Activated T-cell treated with anti-CD3 and anti-CD28 coated beads, Interleukin-2, amount 50 U/mL, for 48 hours (primary cell): ENCODE results near the gene PDZRN3.

Experiments used
- DNase-seq, 2 experiments: peaks; one replicate each; pipeline ENCODE4 v3.0.0-alpha.2; 2020

The PDZRN3 gene

DNA sequence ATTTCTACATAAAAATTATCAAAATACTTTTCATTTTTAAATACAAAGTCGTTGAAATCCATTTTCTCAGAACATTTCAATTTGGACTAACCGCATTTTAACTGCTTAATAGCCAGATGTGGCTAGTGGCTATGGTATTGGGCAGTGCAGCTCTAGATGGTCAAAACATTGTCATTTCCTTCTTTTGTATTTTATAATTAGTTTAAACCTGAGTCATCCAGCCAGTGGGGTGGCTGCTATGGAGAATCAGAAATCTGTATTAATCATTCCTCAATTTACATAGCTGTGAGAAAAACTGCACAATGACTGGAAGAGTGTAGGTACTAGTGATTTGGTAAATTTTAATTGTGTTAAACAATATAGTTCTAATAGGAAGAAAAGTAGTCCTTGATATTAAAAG, 245.3 kb downstream of the PDZRN3 start:
- no peak for DNase-seq

DNA sequence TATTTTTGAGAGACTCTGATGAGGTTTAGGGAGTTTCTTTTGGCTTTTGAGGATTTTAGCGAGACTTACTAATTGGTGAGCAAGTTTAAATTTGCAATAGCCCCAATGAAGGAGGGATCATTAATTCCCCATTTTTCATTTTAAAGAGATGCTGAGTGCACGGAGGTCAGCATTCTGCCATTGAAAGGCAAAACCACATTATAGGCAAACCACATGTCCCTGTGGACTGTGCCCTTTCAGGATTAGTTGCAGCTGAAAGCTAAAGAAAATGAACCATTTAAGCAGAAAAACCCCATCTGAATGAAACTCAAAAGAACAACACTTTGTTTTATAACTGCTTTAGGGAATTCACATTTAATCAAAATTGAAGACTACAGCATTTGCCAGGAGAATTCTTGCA, 246.5 kb downstream of the PDZRN3 start:
- no peak for DNase-seq

DNA sequence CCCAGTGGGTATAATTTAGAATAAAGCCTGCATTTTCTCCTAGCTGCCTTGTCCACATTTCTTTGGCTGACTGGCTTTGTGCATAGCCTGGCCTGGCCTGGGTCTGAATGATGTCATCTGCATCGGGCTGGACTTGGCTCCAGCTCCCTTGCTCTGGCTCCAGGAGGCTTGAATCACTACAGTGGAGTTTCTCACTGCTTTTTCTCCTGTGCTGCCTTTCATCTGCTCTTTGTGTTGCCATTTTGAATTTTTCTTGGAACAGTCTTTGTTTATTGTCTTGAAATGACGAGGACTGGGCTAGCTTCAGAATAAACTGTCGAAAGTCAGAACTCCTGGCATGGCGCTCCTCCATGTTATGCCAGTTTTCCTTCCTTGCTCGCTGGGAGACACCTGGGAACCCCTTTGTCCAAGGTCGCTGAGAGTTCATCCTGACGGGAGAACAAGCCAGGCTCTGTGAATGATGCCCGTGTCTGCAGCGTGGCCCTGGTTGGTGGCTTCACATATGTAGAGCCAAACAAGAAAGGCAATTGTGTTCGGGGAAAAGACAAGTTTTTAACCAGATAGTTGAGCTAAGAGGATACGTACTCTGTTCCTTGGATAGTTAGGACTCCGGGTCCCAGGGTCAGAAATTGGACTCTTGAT, 258.9 kb downstream of the PDZRN3 start:
- DNase-seq = no peak

DNA sequence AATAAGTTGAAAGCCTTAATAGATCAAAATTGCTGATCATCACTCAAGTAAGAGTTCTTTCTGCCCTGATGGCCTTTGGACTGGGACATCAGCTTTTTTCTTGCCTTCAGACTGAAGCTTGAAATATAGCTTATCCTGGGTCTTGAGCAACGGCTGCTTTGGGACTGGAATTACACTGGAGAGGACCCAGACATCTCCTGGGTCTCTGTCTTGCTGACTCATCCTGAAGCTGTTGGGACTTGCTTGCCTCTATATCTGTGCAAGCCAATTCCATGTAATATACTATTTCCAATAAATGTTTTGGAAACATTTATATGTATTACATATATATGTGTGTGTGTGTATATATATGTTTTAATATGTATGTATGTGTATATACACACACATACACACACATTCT, 260.2 kb downstream of the PDZRN3 start:
- no peak for DNase-seq

DNA sequence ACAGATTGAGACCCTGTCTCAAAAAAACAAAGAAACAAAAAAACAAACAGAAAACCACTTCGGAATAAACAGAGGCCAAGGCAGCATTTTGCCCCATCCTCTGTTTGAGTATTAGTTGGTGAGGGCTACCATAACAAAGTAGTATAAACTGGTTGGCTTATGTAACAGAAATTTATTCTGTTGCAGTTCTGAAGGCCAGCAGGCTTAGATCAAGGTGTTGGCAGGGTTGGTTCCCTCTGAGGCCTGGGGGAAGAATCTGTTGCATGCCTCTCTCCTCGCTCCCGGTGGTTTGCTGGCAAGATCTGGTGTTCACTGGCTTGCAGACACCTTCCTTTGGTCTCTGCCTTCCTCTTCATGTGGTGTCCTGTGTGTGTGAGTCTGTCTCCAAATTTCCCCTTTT, 261.6 kb downstream of the PDZRN3 start:
- DNase-seq = no peak

DNA sequence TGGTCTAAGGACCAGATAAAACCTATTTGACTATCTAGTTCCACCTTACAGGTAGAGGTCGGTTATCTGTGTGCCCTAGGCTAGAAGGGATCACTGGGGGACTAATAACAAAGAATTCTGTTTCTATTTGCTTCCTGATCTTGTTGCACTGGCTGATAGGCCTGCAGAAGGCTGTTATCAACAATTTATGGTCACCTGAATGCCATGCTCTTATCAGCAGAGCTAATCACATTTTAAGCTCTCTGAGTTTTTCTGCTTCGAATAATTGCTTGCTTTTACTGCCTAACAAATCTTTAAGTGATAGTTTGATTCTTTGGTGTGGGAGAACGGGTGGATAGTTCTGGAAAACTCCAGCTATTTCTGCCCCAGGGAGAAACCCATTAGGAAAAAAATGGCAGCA, 263.1 kb downstream of the PDZRN3 start:
- no peak for DNase-seq

DNA sequence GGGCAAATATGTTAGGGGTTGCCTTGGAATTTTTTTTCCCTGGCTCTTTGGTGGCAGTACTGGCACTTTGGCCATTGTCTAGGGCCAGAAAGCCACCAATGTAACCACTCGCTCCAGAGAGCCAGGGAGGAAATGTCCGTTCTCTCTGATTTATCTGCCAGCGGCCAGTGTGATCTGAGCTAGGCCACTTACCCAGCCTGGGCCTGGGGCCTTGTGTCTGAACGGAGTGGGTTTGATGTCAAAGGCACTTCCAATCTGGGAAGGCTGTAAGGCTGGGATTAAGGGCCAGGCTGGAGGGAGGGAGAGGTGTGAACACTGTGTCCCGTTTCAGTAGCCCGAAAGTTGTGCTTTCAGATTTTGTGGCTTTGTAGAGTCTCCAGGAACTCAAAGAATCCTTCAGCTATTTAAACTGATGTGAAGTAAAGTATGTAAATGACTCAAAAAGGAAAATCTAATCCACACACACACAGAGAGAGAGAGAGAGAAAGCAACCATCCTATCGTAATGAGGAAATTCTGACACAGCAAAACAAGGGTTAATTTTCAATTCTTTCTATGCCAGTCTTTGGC, 271.0 kb downstream of the PDZRN3 start:
- no peak for DNase-seq

DNA sequence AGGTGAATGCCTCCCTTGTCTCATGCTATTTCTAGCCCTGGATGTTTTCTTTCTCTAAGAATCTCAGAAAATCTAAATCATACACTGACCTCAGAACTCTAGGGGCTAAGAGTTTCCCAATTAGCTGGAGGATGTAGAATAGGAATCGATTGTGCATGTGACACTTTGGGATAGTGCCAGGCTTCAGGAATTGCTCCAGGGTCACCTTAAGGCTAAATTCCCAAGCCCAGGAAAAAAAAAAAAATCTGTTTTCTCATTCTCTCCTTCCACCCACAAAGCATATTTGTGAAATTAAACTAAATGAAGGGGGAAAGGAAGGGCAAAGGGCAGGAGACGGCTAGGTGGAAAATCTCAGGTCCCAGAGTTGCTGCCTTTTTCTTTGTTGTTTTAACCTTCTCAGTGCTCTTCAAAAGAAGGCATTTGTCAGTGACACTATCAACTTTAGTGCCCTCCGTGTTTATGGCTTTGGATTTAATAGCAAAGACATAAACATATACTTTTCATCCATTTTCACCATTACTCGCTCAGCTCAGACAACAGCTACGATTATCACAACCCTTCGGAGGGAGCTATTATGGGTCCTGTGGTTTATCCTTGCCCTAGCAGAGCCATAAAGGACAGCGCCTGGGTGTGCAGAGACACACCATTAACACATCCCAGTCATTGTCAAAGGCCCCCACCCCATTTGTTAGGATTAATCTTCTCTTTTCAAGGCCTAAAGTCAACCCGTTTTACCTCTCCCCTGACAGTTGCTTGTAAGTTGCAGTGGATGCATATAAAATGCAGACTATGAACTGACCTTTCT, 271.7 kb downstream of the PDZRN3 start:
- no peak for DNase-seq

DNA sequence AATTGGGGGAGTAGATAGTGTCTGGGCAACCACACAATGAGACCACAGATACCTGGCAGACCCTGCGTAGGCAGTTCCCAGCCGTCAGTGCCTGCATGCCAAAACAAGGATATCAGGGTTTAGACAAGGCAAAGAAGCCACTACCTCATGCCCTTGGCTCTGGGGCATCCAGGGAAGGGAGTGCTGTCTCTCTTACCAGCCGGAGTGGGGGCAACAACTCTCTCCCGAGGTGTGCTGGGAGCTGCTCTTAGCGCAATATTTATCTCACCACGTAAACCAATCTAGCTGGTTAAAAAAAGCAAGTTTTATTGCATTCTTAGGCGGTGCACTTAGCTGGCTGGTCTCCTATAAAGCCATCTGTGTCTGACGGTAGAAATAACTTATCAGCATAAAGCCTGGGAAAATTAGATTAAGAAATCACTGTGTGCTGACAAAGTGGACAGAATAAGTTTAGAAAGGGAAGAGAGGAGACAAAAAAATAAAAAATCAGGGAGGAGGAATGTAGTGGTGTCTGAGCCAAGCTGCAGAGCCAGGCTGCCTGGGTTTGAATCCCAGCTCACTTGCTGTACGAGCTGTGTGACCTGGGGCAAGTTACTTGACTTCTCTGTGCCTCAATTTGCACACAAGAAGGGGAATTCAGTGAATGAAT, 273.2 kb downstream of the PDZRN3 start:
- DNase-seq = no peak

DNA sequence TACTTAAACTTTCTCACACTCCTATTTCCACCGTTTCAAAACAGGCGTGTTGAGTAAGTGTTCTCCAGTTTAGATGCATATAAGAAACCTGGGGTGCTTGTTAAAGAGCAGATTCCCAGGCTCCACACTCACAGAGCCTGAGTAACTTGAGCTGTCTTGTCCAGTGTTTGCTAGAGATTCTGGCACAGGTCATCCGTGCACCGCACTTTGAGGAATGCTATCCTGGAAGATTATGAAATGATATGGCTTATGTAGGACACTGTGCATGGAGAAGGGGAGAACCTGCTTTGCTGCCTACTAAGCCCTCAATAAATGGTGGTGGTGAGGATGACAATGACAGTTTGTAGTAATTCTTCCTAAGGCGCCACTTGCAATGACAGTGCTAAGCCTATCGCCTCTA, 273.7 kb downstream of the PDZRN3 start:
- no peak for DNase-seq

DNA sequence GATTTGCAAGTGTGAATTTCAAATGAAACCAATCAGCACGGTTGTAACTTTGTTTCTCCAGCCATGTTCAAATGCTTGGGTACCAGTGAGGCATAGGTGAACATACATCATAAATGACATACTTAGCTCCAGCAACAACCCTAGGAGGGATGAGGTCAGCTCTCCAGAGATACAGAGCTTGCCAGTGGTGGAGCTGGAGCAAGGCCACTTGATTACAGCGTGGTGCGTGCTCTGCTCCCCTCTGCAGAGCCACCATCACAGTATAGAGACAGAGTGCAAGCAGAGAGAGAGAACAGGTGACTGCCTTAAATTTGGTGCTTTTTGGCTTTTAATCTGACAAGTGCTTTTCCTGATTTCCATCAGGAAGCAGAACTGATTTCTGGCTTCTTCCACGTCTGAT, 275.1 kb downstream of the PDZRN3 start:
- no peak for DNase-seq

DNA sequence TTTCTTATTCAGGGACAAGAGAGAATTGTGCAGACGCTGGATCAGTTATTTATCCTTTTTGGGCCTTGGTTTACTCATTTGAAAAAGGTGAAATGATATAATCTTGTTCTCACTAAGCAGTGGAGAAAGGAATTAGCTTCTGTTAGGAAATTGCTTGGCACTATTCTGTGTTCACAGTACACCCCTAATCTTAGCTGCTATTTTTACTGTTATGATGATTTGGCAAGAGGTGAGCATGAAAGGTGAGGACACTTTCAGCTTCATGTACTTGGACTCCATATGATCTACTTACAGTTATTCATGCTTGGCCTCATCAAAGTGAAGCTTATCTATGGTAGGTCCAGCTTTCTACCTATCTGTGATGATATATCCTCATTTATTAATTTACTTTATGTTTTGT, 282.7 kb downstream of the PDZRN3 start:
- no peak for DNase-seq

DNA sequence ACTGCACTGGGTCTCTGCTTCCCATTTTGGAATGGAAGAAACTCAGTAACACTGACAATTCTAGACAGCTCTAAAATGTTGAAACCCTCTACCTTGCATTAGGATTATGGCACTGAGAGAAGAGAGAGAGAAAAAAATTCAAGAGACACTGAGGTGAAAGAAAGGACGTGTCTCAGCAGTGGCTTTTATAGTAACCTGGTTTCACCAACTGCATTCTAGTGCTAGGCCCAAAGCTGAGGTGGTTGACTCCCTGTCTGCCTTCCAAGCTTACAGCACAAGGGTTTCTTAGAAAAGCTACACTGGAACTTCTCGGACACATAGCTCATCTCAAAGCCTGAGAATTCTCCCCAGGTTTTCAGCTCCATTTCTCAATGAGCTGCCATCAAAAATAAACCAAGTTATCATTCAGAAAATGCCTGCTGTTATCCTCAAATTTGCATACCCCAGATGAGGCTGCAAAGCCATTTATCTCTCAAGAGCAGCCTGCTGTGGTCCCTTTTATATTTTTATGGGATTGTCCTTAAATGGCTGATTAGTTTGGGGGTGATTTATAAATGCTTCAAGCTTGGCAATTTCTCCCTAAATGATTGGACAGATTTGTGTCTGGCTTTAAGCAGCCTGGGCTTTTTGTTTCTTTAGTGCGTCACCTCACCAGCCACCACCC, 283.3 kb downstream of the PDZRN3 start:
- DNase-seq = no peak

DNA sequence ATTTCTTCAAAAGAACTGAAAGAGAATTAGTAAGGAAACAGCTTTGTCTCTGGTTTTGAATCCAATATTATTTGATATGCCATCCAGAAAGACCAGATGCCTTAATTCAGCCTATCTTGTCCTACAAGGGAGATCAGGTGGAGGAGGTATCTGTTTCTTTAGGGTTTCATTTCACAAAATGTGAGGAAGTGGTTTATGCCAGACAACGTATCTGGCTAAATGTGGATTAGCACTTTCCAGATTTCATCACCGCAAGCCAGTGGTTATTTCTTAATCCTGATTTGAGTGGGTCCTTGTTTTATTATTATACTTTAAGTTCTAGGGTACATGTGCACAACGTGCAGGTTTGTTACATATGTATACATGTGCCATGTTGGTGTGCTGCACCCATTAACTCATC, 292.2 kb downstream of the PDZRN3 start:
- DNase-seq = no peak
